Activated T-helper 1 cell treated with Interleukin-2 at 50 U/mL for 16 hours (primary cell): ENCODE results near the gene QSOX2.

Source experiments
- DNase-seq: peaks from one replicate; pipeline ENCODE4 v3.0.0-alpha.2; 2020; ENCODE audit warnings: low read depth

QSOX2 gene

GRCh38 chr9:136251264-136252115, 5.9 kb upstream of the QSOX2 start:
- DNase-seq = no peak

- DNase-seq = no peak
Observed at GRCh38 chr9:136250676-136251075, 5.1 kb upstream of the QSOX2 start.

- no peak for DNase-seq
Observed at GRCh38 chr9:136249877-136250559, 4.4 kb upstream of the QSOX2 start.

GRCh38 chr9:136248951-136249876, 3.6 kb upstream of the QSOX2 start:
- no peak for DNase-seq

- DNase-seq = no peak
Observed at GRCh38 chr9:136247947-136248637, 2.5 kb upstream of the QSOX2 start.

- DNase-seq = no peak
Observed at GRCh38 chr9:136247551-136247916, 1.9 kb upstream of the QSOX2 start.

- no peak for DNase-seq
Observed at GRCh38 chr9:136246849-136247550, 1.4 kb upstream of the QSOX2 start.

GRCh38 chr9:136244969-136245218, 718 bp downstream of the QSOX2 start:
- DNase-seq = no peak

GRCh38 chr9:136244122-136244968, 1.3 kb downstream of the QSOX2 start:
- DNase-seq = no peak

- no peak for DNase-seq
Observed at GRCh38 chr9:136243631-136244030, 2.0 kb downstream of the QSOX2 start.

GRCh38 chr9:136242918-136243525, 2.6 kb downstream of the QSOX2 start:
- DNase-seq = no peak

- DNase-seq = no peak
Observed at GRCh38 chr9:136242248-136242647, 3.4 kb downstream of the QSOX2 start.

GRCh38 chr9:136241542-136241941, 4.1 kb downstream of the QSOX2 start:
- no peak for DNase-seq

- DNase-seq = no peak
Observed at GRCh38 chr9:136240941-136241340, 4.7 kb downstream of the QSOX2 start.

GRCh38 chr9:136239983-136240330, 5.7 kb downstream of the QSOX2 start:
- no peak for DNase-seq

- DNase-seq = no peak
Observed at GRCh38 chr9:136239135-136239982, 6.3 kb downstream of the QSOX2 start.

- DNase-seq = no peak
Observed at GRCh38 chr9:136238342-136238732, 7.3 kb downstream of the QSOX2 start.

GRCh38 chr9:136237486-136238341, 7.9 kb downstream of the QSOX2 start:
- no peak for DNase-seq
